ENCODE measurements around the gene ZNF552. TPM values are rescaled to one million over a fixed set of nuclear protein-coding genes. Genes with fewer than 3 reads are reported as not detected.

The ZNF552 gene
- total and polyA plus RNA-seq, 2 of the 8 experiments (the other 6 are each of a cell fraction or from before 2014, with no cell fraction given), result 5.9 to 11.6 TPM

GRCh38 chr19:57778336-57778735 is 36.4 kb downstream of the ZNF552 start:
- POLR2A ChIA-PET (ENCODE audit: partially characterized antibody), result no interaction called here
- WGBS, 2 experiments (ENCODE audit: extremely low coverage in 1 of 2, insufficient coverage in 1 of 2, insufficient read length in 1 of 2, insufficient replicate concordance in 2 of 2, low coverage in 1 of 2, low lambda C conversion rate in 2 of 2, missing lambda C conversion rate in 1 of 2), result 89% methylated on average over 4 of the region's 4 CpGs; no CpG with 5 or more reads in 1 of the 2 experiments
- Histone ChIP-seq H3K9ac (replicated peaks in 1 of 4; ENCODE audit: extremely low read depth in 1 of 4, low read depth in 3 of 4, low read length in 3 of 4) (no peak overlapping the region), H2BK15ac (ENCODE audit: low read length) (no peak overlapping the region), H2BK5ac (ENCODE audit: low read depth, low read length) (no peak overlapping the region), H4K5ac (ENCODE audit: insufficient read length, low read depth, low read length) (no peak overlapping the region), H2AFZ (ENCODE audit: low read length) (no peak overlapping the region), H4K8ac (ENCODE audit: extremely low read depth, insufficient read depth, low read length) (no peak overlapping the region), H3K9me3 (ENCODE audit: insufficient read depth in 2 of 2, low read depth in 1 of 2, low read length in 1 of 2) (peaks cover 4 to 9% of the 10 kb centered on the region in 2 experiments; a peak in 3 of 4 replicates), H3K4me2 (ENCODE audit: insufficient read depth in 1 of 2, low read depth in 2 of 2, low read length in 2 of 2) (no peak overlapping the region), H2BK120ac (replicated peaks; ENCODE audit: low read depth, low read length) (no peak overlapping the region), H2BK20ac (ENCODE audit: low read length) (no peak overlapping the region), H3K79me2 (ENCODE audit: control insufficient read depth in 1 of 2, insufficient read depth in 2 of 2, low read length in 2 of 2) (peaks cover 8 to 65% of the 10 kb centered on the region in 2 experiments; a peak in 3 of 4 replicates), H3K79me1 (ENCODE audit: low read depth, low read length) (peaks cover 18% of the 10 kb centered on the region), H3K4me1 (replicated peaks in 1 of 4; ENCODE audit: control insufficient read depth in 3 of 4, insufficient read depth in 4 of 4, low read length in 3 of 4) (no peaks in the 10 kb centered on the region), H2BK12ac (ENCODE audit: low read depth, low read length) (no peak overlapping the region), H4K20me1 (replicated peaks in 1 of 2; ENCODE audit: control insufficient read depth in 1 of 2, insufficient read depth in 2 of 2, low read length in 2 of 2) (peaks cover 3 to 12% of the 10 kb centered on the region in 2 experiments), H3K27ac (ENCODE audit: low read depth, low read length) (no peak overlapping the region), H3K23me2 (ENCODE audit: low read depth, low read length) (no peaks in the 10 kb centered on the region), H3K23ac (ENCODE audit: insufficient read length) (no peak overlapping the region), H3K4ac (replicated peaks; ENCODE audit: insufficient read length, low read depth, low read length) (no peak overlapping the region), H3K4me3 (ENCODE audit: extremely low read depth in 1 of 4, insufficient read depth in 2 of 4, low read depth in 3 of 4, low read length in 4 of 4) (no peak overlapping the region), H3K18ac (ENCODE audit: extremely low read depth, low read length) (no peak overlapping the region), H3K27me3 (replicated peaks in 1 of 4; ENCODE audit: control insufficient read depth in 3 of 4, extremely low read depth in 1 of 4, insufficient read depth in 3 of 4, low read length in 3 of 4) (no peaks in the 10 kb centered on the region), H3K14ac (ENCODE audit: insufficient read length) (no peak overlapping the region), H3K36me3 (ENCODE audit: control insufficient read depth in 2 of 4, insufficient read depth in 4 of 4, low read length in 3 of 4) (peaks cover 5 to 40% (median 28%) of the 10 kb centered on the region in 4 experiments; a peak in 6 of 8 replicates), H3K56ac (replicated peaks; ENCODE audit: insufficient read length, low read depth, low read length) (no peak overlapping the region), H4K91ac (replicated peaks; ENCODE audit: insufficient read length, low read length) (no peak overlapping the region), H2AK5ac (ENCODE audit: low read depth, low read length) (no peak overlapping the region)
- TF ChIP-seq ZNF274 (IDR thresholded peaks at IDR 0.05; ENCODE audit: borderline replicate concordance, extremely low read depth, low read length) (no peak), SUZ12 (IDR thresholded peaks at IDR 0.05; ENCODE audit: low read length) (no peak), BACH1 (IDR thresholded peaks at IDR 0.05; ENCODE audit: low read length) (no peak), CEBPB (IDR thresholded peaks at IDR 0.05; ENCODE audit: low read depth, low read length) (no peak), CBX5 (IDR thresholded peaks at IDR 0.05; ENCODE audit: low read depth, low read length) (no peak), ATF2 (IDR thresholded peaks at IDR 0.05; ENCODE audit: low read length) (no peak), SIRT6 (IDR thresholded peaks at IDR 0.05; ENCODE audit: low read length) (no peak), YY1 (IDR thresholded peaks at IDR 0.05; ENCODE audit: low read depth, low read length) (no peak), HDAC6 (IDR thresholded peaks at IDR 0.05; ENCODE audit: low read depth, low read length) (no peak), BCL11A (IDR thresholded peaks at IDR 0.05; ENCODE audit: low read depth in 2 of 2, low read length in 2 of 2) (no peak), TAF1 (IDR thresholded peaks at IDR 0.05; ENCODE audit: low read depth, low read length) (no peak), PHF8 (conservative IDR thresholded peaks at IDR 0.05; ENCODE audit: low read depth, low read length) (no peak), EGR1 (IDR thresholded peaks at IDR 0.05; ENCODE audit: borderline replicate concordance, low read depth, low read length) (no peak)
- FAIRE-seq (no peak), DNase-seq (ENCODE audit: low read depth in 1 of 2, low spot score in 2 of 2) (no peak)
- CTCF ChIA-PET (ENCODE audit: partially characterized antibody), result no interaction called here
